Measurements from ENCODE around the gene NCR2.
"Not testable (repeated sequence)": the region's sequence is repeated elsewhere in the genome, so short reads cannot be mapped to it uniquely, and the experiment has no call there.

Gene NCR2

GRCh38 chr6:41335296-41335695 is at the start of gene NCR2:
Gene NCR2 (plus strand): TSS chr6:41335608. CDS start chr6:41335877, 269 bp downstream.
- no peak within 1 kb of the TSS for H3K4me3 ChIP-seq (ENCODE audit: low read length)
- H3K27me3 ChIP-seq (ENCODE audit: control insufficient read depth, insufficient read depth, low read length): no peaks in the 10 kb centered on the region
- H3K36me3 ChIP-seq (ENCODE audit: control insufficient read depth, low read depth, low read length): no peaks in the 10 kb centered on the region
- H3K9me3 ChIP-seq (ENCODE audit: control insufficient read depth, low read depth, low read length): no peaks in the 10 kb centered on the region
- no peaks in the 10 kb centered on the region for H3K4me1 ChIP-seq (ENCODE audit: control insufficient read depth, low read depth, low read length)
- H3K27ac ChIP-seq (ENCODE audit: low read length): no peak within 1 kb of the TSS
- H3K9ac ChIP-seq (ENCODE audit: low read length): no peak within 1 kb of the TSS

- peaks cover 12% of the 10 kb centered on the region for H3K27me3 ChIP-seq (ENCODE audit: control insufficient read depth, insufficient read depth, low read length)
- no peak within 1 kb of the TSS for H3K27ac ChIP-seq (ENCODE audit: low read length)
- no peaks in the 10 kb centered on the region for H3K36me3 ChIP-seq (ENCODE audit: control insufficient read depth, low read depth, low read length)
- no peaks in the 10 kb centered on the region for H3K9me3 ChIP-seq (ENCODE audit: control insufficient read depth, low read depth, low read length)
- no peak within 1 kb of the TSS for H3K4me3 ChIP-seq (ENCODE audit: low read length)
- no peak within 1 kb of the TSS for H3K9ac ChIP-seq (ENCODE audit: low read length)
- H3K4me1 ChIP-seq (ENCODE audit: control insufficient read depth, low read depth, low read length): peaks cover 12% of the 10 kb centered on the region
Observed at GRCh38 chr6:41286544-41287346, 48.7 kb upstream of the NCR2 start, which contains the start of gene TREM1. Gene TREM1 (minus strand): TSS chr6:41286682. CDS start chr6:41286655, 27 bp downstream.

DNA sequence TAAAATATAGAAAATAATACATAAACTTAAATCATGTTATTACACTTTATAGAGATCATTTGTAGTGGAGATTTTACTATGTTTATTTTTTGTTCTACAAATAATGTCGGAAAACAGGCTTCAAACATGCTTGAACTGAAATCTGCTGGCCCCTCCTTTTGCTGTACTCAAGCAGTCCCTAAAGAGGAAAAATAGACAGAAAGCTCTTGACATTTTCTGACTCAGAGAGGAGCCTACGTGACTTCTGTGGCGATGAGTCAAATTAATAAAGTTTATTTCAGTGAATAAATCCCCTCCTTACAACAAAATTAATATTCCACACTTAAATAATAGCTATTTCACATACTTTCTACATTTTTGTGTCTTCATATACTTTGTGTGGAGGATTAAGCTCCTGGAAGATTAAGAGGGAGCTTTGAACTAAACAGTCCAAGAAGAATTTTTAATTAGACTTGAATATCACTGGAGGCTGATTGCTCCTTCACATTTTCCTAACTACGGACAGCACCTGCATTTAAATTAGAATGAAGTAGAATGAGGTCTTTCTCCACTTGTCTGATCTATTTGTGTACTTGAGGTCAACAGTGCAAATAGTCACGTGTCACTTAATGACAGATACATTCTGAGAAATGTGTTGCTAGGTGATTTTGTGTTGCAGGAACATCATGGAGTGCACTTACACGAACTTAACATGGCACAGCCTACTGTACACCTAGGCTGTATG is 47.2 kb upstream of the NCR2 start:
- H3K27ac ChIP-seq (ENCODE audit: low read length): no peak overlapping the region
- no peaks in the 10 kb centered on the region for H3K36me3 ChIP-seq (ENCODE audit: control insufficient read depth, low read depth, low read length)
- peaks cover 27% of the 10 kb centered on the region for H3K27me3 ChIP-seq (ENCODE audit: control insufficient read depth, insufficient read depth, low read length)
- H3K9me3 ChIP-seq (ENCODE audit: control insufficient read depth, low read depth, low read length): no peaks in the 10 kb centered on the region
- peaks cover 12% of the 10 kb centered on the region for H3K4me1 ChIP-seq (ENCODE audit: control insufficient read depth, low read depth, low read length)
- no peak overlapping the region for H3K4me3 ChIP-seq (ENCODE audit: low read length)
- no peak overlapping the region for H3K9ac ChIP-seq (ENCODE audit: low read length)

- no peak overlapping the region for H3K9ac ChIP-seq (ENCODE audit: low read length)
- H3K36me3 ChIP-seq (ENCODE audit: control insufficient read depth, low read depth, low read length): no peaks in the 10 kb centered on the region
- H3K27me3 ChIP-seq (ENCODE audit: control insufficient read depth, insufficient read depth, low read length): peaks cover 30% of the 10 kb centered on the region
- H3K27ac ChIP-seq (ENCODE audit: low read length): no peak overlapping the region
- peaks cover 12% of the 10 kb centered on the region for H3K4me1 ChIP-seq (ENCODE audit: control insufficient read depth, low read depth, low read length)
- no peaks in the 10 kb centered on the region for H3K9me3 ChIP-seq (ENCODE audit: control insufficient read depth, low read depth, low read length)
- no peak overlapping the region for H3K4me3 ChIP-seq (ENCODE audit: low read length)
Observed at GRCh38 chr6:41288754-41289129, 46.7 kb upstream of the NCR2 start.

- H3K27ac ChIP-seq (ENCODE audit: low read length): no peak overlapping the region
- no peak overlapping the region for H3K9ac ChIP-seq (ENCODE audit: low read length)
- peaks cover 12% of the 10 kb centered on the region for H3K4me1 ChIP-seq (ENCODE audit: control insufficient read depth, low read depth, low read length)
- no peak overlapping the region for H3K4me3 ChIP-seq (ENCODE audit: low read length)
- H3K9me3 ChIP-seq (ENCODE audit: control insufficient read depth, low read depth, low read length): no peaks in the 10 kb centered on the region
- H3K36me3 ChIP-seq (ENCODE audit: control insufficient read depth, low read depth, low read length): no peaks in the 10 kb centered on the region
- peaks cover 30% of the 10 kb centered on the region for H3K27me3 ChIP-seq (ENCODE audit: control insufficient read depth, insufficient read depth, low read length)
Observed at GRCh38 chr6:41289815-41290214, 45.6 kb upstream of the NCR2 start.

DNA sequence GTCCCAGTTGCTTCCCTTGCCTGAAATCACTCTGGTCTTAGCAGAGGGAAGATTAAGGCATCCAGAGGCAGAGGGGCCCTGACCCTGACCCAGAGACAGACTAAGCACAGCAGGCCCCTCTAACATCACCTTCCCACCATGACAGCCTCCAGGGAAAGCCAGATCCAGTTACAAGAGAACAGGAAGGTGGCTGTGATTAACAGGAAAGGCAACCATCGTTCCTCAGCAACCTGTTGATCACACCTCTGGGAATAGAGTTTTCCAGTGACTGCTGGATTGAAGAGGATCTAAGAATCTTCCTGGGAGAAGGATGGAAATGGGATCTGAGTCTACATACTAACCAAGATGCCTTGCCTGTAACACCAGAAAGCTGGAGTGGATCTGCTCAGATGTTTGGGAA is 43.7 kb upstream of the NCR2 start:
- Histone ChIP-seq H3K4me1 (ENCODE audit: control insufficient read depth, low read depth, low read length) (peaks cover 12% of the 10 kb centered on the region), H3K9ac (ENCODE audit: low read length) (no peak overlapping the region), H3K27me3 (ENCODE audit: control insufficient read depth, insufficient read depth, low read length) (peaks cover 30% of the 10 kb centered on the region), H3K36me3 (ENCODE audit: control insufficient read depth, low read depth, low read length) (no peaks in the 10 kb centered on the region), H3K9me3 (ENCODE audit: control insufficient read depth, low read depth, low read length) (peaks cover under 1% of the 10 kb centered on the region), H3K4me3 (ENCODE audit: low read length) (no peak overlapping the region), H3K27ac (ENCODE audit: low read length) (no peak overlapping the region)

- Histone ChIP-seq H3K4me3 (ENCODE audit: low read length) (no peak overlapping the region), H3K36me3 (ENCODE audit: control insufficient read depth, low read depth, low read length) (no peaks in the 10 kb centered on the region)
Observed at GRCh38 chr6:41294214-41294872, 41.1 kb upstream of the NCR2 start.

GRCh38 chr6:41297248-41297647 is 38.2 kb upstream of the NCR2 start:
- not testable (repeated sequence) for H3K9ac ChIP-seq (ENCODE audit: low read length); H3K36me3 ChIP-seq (ENCODE audit: control insufficient read depth, low read depth, low read length); H3K9me3 ChIP-seq (ENCODE audit: control insufficient read depth, low read depth, low read length); H3K27ac ChIP-seq (ENCODE audit: low read length); H3K4me3 ChIP-seq (ENCODE audit: low read length); H3K4me1 ChIP-seq (ENCODE audit: control insufficient read depth, low read depth, low read length)
- peaks cover 13% of the 10 kb centered on the region for H3K27me3 ChIP-seq (ENCODE audit: control insufficient read depth, insufficient read depth, low read length)

More at GRCh38 chr6:41294214-41294872, 41.1 kb upstream of the NCR2 start:
- peaks cover 8% of the 10 kb centered on the region for H3K4me1 ChIP-seq (ENCODE audit: control insufficient read depth, low read depth, low read length)
- H3K9ac ChIP-seq (ENCODE audit: low read length): no peak overlapping the region
- H3K27ac ChIP-seq (ENCODE audit: low read length): no peak overlapping the region
- peaks cover 4% of the 10 kb centered on the region for H3K9me3 ChIP-seq (ENCODE audit: control insufficient read depth, low read depth, low read length)
- H3K27me3 ChIP-seq (ENCODE audit: control insufficient read depth, insufficient read depth, low read length): peaks cover 30% of the 10 kb centered on the region

- Histone ChIP-seq H3K27me3 (ENCODE audit: control insufficient read depth, insufficient read depth, low read length) (no peaks in the 10 kb centered on the region), H3K27ac (ENCODE audit: low read length) (no peak overlapping the region), H3K9ac (ENCODE audit: low read length) (no peak overlapping the region), H3K9me3 (ENCODE audit: control insufficient read depth, low read depth, low read length) (peaks cover 4% of the 10 kb centered on the region), H3K36me3 (ENCODE audit: control insufficient read depth, low read depth, low read length) (no peaks in the 10 kb centered on the region), H3K4me1 (ENCODE audit: control insufficient read depth, low read depth, low read length) (no peaks in the 10 kb centered on the region), H3K4me3 (ENCODE audit: low read length) (no peak overlapping the region)
Observed at GRCh38 chr6:41298785-41299502, 36.5 kb upstream of the NCR2 start.

GRCh38 chr6:41302638-41303037 is 32.8 kb upstream of the NCR2 start:
- H3K4me3 ChIP-seq (ENCODE audit: low read length): no peak overlapping the region
- no peaks in the 10 kb centered on the region for H3K9me3 ChIP-seq (ENCODE audit: control insufficient read depth, low read depth, low read length)
- H3K27ac ChIP-seq (ENCODE audit: low read length): no peak overlapping the region
- H3K36me3 ChIP-seq (ENCODE audit: control insufficient read depth, low read depth, low read length): no peaks in the 10 kb centered on the region
- no peak overlapping the region for H3K9ac ChIP-seq (ENCODE audit: low read length)
- peaks cover 10% of the 10 kb centered on the region for H3K4me1 ChIP-seq (ENCODE audit: control insufficient read depth, low read depth, low read length)
- H3K27me3 ChIP-seq (ENCODE audit: control insufficient read depth, insufficient read depth, low read length): no peaks in the 10 kb centered on the region

Data from iPS-18a (cell line).